Stimulated activated naive CD4-positive, alpha-beta T cell treated with Interleukin-2 at 50 U/mL for 16 hours (primary cell): ENCODE results near the gene ABCC6.
"Not testable (repeated sequence)": the region's sequence is repeated elsewhere in the genome, so short reads cannot be mapped to it uniquely, and the experiment has no call there.

Experiments
- DNase-seq: peaks from one replicate; lab custom pipeline; 2025; lab: John Stamatoyannopoulos, UW

The ABCC6 gene

GRCh38 chr16:16112450-16113053 lies 110.7 kb downstream of the ABCC6 start:
- no peak for DNase-seq

- no peak for DNase-seq
Observed at GRCh38 chr16:16111639-16112038, 111.7 kb downstream of the ABCC6 start.

- no peak for DNase-seq
Observed at GRCh38 chr16:16110111-16110490, 113.2 kb downstream of the ABCC6 start.

GRCh38 chr16:16109453-16110110 lies 113.7 kb downstream of the ABCC6 start:
- DNase-seq, result no peak

GRCh38 chr16:16108759-16109158 lies 114.5 kb downstream of the ABCC6 start:
- no peak for DNase-seq

- no peak for DNase-seq
Observed at GRCh38 chr16:16107839-16108238, 115.5 kb downstream of the ABCC6 start.

GRCh38 chr16:16106466-16106865 lies 116.8 kb downstream of the ABCC6 start:
- DNase-seq, result no peak

GRCh38 chr16:16105646-16106045 lies 117.6 kb downstream of the ABCC6 start:
- DNase-seq, result no peak

GRCh38 chr16:16104804-16105141 lies 118.5 kb downstream of the ABCC6 start:
- not testable (repeated sequence) for DNase-seq

- DNase-seq, result not testable (repeated sequence)
Observed at GRCh38 chr16:16104132-16104803, 119.0 kb downstream of the ABCC6 start.

GRCh38 chr16:16102738-16103137 lies 120.6 kb downstream of the ABCC6 start:
- DNase-seq, result no peak

GRCh38 chr16:16101585-16101984 lies 121.7 kb downstream of the ABCC6 start:
- no peak for DNase-seq

- no peak for DNase-seq
Observed at GRCh38 chr16:16100631-16101030, 122.7 kb downstream of the ABCC6 start.

- DNase-seq, result no peak
Observed at GRCh38 chr16:16099320-16099719, 124.0 kb downstream of the ABCC6 start.
